IPS DF 4.7 (cell line): Measurements from ENCODE around the gene WDR82.
"Not testable (repeated sequence)": the region's sequence is repeated elsewhere in the genome, so short reads cannot be mapped to it uniquely, and the experiment has no call there.

Experiments used
- DNase-seq: peaks from one replicate; pipeline ENCODE4 v3.0.0-alpha.2; 2013; ENCODE audit warnings: low spot score; ENCODE audit errors: extremely low read depth

WDR82 gene

GRCh38 chr3:52289747-52290595 is 11.5 kb upstream of the WDR82 start:
- no peak for DNase-seq

GRCh38 chr3:52289338-52289746 is 10.9 kb upstream of the WDR82 start:
- no peak for DNase-seq

DNA sequence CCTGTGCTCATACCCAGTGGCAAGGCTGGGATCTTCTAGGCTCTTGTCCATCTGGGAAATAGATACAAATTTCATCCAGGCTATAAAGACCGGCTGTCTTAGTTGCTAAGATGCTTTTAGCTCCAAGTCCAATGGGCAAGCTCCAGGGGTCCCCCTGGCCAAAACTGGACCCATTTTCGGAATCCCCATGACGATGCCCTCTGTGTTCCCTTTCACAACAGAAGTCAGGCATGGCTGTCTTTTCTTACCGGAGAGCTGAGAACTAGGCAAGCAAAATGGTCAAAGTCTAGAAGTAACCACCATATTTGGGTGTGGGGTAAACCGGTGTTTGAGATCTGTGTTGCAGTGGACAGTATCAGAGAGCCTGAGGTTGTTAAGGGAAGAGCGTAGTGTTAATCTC is 10.2 kb upstream of the WDR82 start:
- no peak for DNase-seq

DNA sequence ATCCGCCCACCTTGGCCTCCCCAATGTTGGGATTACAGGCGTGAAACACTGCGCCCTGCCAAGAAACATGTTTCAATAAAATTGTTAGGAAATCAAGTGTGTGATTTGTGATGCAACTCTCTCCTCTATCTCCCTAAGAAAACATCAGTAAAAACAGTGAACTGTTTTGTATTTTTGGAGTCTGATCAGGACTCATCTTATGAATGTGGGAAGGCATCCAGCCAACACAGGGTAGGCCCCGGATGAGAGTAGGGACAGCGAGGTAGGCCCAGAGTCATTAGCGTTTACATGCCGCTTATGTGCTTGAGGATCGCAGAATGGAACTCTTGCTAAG is 8.3 kb upstream of the WDR82 start:
- no peak for DNase-seq

- not testable (repeated sequence) for DNase-seq
These were observed 5.6 kb upstream of the WDR82 start for GRCh38 chr3:52284051-52284450.

GRCh38 chr3:52283306-52283705 is 4.9 kb upstream of the WDR82 start:
- no peak for DNase-seq

GRCh38 chr3:52281981-52282801 is 3.7 kb upstream of the WDR82 start:
- no peak for DNase-seq

DNA sequence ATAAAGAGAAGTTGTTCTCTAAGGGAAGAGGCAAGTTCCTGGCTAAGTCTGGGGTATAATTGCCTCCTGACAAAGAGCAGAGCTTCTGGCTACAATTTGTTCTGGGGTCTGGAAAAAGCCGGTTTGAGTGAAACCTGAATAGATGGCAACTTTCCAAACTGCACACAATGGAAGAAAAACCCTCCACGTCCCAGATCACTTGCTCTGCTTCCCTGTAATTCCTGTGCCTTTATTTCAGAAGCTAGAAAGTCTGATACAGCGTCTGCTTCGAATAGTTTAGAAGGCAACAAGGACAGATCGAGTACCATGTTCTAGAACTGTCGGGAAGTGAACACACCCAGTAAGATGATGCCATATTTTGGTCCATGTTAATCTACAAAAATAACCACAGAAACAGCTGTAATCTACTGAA is 1.6 kb upstream of the WDR82 start:
- no peak for DNase-seq

- no peak for DNase-seq
These were observed 1.1 kb upstream of the WDR82 start for GRCh38 chr3:52279596-52279995.

- no peak for DNase-seq
These were observed 408 bp downstream of the WDR82 start for GRCh38 chr3:52277972-52278509.

GRCh38 chr3:52277071-52277964 is 1.1 kb downstream of the WDR82 start:
- DNase-seq, result no peak

DNA sequence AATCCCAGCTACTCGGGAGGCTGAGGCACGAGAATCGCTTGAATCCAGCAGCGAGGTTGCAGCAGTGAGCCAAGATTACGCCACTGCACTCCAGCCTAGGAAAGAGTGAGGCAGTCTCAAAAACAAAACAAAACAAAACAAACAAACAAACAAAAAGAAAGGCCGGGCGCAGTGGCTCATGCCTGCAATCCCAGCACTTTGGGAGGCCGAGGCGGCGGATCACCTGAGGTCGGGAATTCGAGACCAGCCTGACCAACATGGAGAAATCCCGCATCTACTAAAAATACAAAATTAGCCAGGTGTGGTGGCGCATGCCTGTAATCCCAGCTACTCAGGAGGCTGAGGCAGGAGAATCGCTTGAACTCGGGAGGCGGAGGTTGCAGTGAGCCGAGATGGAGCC is 3.7 kb downstream of the WDR82 start:
- not testable (repeated sequence) for DNase-seq

GRCh38 chr3:52272831-52273230 is 5.6 kb downstream of the WDR82 start:
- DNase-seq, result no peak

DNA sequence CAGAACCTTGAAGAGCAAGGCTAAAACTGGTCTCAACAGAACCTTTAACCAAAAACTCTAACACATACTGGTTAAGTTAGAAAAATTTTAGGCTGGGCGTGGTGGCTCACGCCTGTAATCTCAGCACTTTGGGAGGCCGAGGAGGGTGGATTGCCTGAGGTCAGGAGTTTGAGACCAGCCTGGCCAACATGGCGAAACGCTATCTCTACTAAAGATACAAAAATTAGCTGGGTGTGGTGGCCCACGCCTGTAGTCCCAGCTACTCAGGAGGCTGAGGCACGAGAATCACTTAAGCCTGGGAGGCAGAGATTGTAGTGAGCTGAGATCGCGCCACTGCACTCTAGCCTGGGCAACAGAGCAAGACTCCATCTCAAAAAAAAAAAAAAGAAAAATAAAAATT is 6.3 kb downstream of the WDR82 start:
- not testable (repeated sequence) for DNase-seq

DNA sequence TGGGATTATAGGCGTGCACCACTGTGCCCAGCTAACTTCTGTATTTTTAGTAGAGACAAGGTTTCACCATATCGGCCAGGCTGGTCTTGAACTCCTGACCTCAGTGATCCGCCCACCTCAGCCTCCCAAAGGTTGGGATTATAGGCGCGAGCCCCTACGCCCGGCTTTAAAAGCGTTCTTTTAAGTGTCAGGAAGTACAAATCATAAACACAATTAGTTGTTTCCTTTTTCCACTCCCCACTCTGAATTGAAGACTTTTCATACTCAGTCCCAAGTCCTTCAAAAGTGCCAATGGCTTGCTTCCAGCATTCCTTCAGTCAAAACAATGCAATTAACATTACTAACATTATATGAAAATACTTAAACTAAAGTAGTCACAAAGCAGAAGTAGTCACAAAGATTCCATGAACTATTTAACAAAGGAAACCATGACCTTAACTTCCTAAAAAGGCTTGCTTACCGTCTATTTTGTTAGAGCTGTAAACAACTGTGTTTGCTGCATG is 8.1 kb downstream of the WDR82 start:
- DNase-seq, result no peak

DNA sequence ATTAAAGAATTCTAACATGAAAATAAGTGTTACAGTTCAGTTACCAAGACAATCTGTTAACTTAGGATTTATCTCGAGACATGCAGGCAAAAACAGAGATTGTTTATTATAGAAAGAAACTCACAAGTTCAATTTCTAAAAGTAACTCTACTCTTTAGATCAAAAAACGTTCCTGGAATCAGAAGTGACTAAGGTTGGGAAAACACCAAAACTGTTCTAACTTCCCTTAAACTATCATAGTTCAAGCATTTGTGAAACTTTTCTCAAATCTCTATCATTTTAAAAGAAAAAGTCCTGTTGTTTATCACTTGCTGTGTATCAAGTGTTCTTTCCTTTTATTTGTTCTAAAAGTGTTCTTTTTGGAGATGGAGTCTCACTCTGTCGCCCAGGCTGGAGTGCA is 8.7 kb downstream of the WDR82 start:
- DNase-seq, result no peak

DNA sequence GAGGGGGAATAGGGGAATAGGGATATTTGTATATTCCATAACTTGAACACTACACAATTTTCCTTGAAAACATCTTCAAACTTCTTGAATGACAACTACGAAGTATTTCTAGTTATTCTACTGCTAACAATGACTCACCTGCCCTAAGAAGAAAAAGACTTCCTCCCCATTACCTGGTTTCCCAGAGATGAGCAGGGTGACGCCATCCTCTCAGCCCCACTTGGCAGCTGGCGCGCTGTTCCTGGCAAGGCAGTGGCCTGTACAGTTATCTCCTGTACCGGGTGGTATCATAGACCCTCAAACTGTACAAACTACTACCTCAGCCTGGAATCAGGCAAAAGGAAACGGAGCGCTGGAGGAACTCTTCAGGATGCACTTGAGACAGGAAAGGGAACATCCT is 10.4 kb downstream of the WDR82 start:
- no peak for DNase-seq

- no peak for DNase-seq
These were observed 13.1 kb downstream of the WDR82 start for GRCh38 chr3:52265387-52265786.

DNA sequence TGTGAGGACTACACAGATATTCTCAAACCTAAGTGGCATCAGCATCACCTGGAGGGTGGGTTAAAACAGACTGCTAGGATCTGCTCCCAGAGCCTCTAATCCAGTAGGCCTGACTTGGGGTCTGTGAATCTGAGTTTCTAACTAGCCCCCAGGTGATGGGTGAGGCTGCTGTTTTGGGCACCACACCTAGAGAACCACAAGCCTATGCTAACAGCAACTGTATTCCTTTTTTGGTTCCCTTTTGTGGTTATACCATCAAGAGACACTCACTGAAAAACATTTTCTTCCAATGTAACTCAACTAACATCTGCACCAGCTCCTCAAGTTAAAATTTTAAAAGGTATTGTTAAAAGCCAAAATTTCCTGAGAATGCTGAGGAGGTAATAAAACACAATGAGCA is 16.0 kb downstream of the WDR82 start:
- no peak for DNase-seq

GRCh38 chr3:52259448-52259847 is 19.0 kb downstream of the WDR82 start:
- DNase-seq, result no peak

DNA sequence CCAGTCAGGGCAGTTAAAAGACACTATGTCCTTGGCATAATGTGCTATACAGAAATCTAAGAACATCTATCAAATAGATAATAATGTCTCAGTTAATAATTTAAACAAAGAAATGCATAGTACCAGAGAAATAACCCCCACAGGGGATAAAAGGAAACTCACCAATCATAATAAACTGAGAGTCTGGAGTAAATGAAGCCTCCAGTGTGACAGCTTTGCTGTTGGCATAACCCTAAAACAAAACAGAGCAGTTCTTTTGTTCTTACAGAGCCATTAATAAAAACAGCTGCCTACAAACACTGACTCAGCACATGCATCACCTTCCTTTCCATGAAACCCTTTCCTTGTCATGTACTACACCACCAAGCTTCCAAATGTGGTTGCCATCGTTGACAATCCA is 19.4 kb downstream of the WDR82 start:
- DNase-seq, result no peak
